K562 (cell line): ENCODE measurements around the gene FYB2. TPM values are rescaled to one million over a fixed set of nuclear protein-coding genes. Genes with fewer than 3 reads are reported as not detected.

Experiments
- ATAC-seq: fragments of 200-7000 bp; cut with Tn5 transposase; 3 replicates; pipeline ENCODE4 v1.9.1; 2020; ENCODE audit warnings: moderate library complexity
- BruUV-seq: library from RNA; stranded (reverse); fragments of 400-500 nt; replicated peaks from 2 replicates; lab custom pipeline; 2021; lab: Mats Ljungman, UMichigan
- CTCF ChIA-PET: fragments of 300-600 bp; formaldehyde crosslinking; extraction: SDS; loops from one replicate; lab custom pipeline; 2021; ENCODE audit warnings: low intra/inter-chr PET ratio; lab: Yijun Ruan, JAX
- POLR2A ChIA-PET: fragments of 300-600, 350-650 bp; sonication (Branson Sonifier 250); formaldehyde crosslinking; extraction: SDS; loops from one replicate; lab custom pipeline; 2021; ENCODE audit warnings: antibody characterized with exemption, inconsistent platforms; lab: Yijun Ruan, JAX
- DNase-seq, 4 experiments: peaks; one replicate each; pipeline versions ENCODE4 v3.0.0 to v3.0.0-alpha.2; 2011 to 2018; ENCODE audit warnings: low spot score in 3 of 4, mixed read lengths in 3 of 4; ENCODE audit errors: extremely low read depth in 1 of 4
- FAIRE-seq: peaks from 2 replicates; lab custom pipeline; 2011; peaks lifted over from hg19 to GRCh38; lab: Jason Lieb, UNC
- H2AFZ ChIP-seq: 2 replicates; pipeline ENCODE4 v1.6.0; 2011; ENCODE audit warnings: low read depth, low read length, control low read depth, inconsistent platforms
- H3K27ac ChIP-seq: fragments of 200-600 bp; 3 replicates; pipeline ENCODE4 v1.8.0; 2011; ENCODE audit warnings: low read depth, mild to moderate bottlenecking, control low read depth, inconsistent platforms, low read length, moderate library complexity, mixed read lengths; ENCODE audit errors: extremely low read depth
- H3K27me3 ChIP-seq, 2 experiments: fragments of 300-600 bp in 1 of 2; 2 replicates in 1 of 2; 3 replicates in 1 of 2; pipeline versions ENCODE4 v1.6.0 to v1.8.0; 2011; ENCODE audit warnings: inconsistent platforms in 2 of 2, low read length in 2 of 2, mild to moderate bottlenecking in 1 of 2, mixed read lengths in 1 of 2, moderate library complexity in 1 of 2; ENCODE audit not compliant: control insufficient read depth in 2 of 2, insufficient read depth in 2 of 2
- H3K36me3 ChIP-seq: fragments of 300-600 bp; 3 replicates; pipeline ENCODE4 v1.8.0; 2011; ENCODE audit warnings: mild to moderate bottlenecking, low read length, inconsistent platforms; ENCODE audit not compliant: control insufficient read depth, insufficient read depth
- H3K4me1 ChIP-seq, 2 experiments: fragments of 200-600 bp in 1 of 2; replicated peaks in 1 of 2; 2 replicates in 1 of 2; 3 replicates in 1 of 2; pipeline versions ENCODE4 v1.5.1 to v1.8.0; 2011; ENCODE audit warnings: inconsistent platforms in 2 of 2, low read length in 2 of 2, mild to moderate bottlenecking in 1 of 2, mixed read lengths in 1 of 2, moderate library complexity in 1 of 2; ENCODE audit not compliant: control insufficient read depth in 2 of 2, insufficient read depth in 2 of 2
- H3K4me2 ChIP-seq: 2 replicates; pipeline ENCODE4 v1.6.1; 2011; ENCODE audit warnings: low read length, control low read depth, inconsistent platforms, mixed read lengths; ENCODE audit not compliant: insufficient read depth
- H3K4me3 ChIP-seq: fragments of 200-600 bp; sonication (generic), shearing (Covaris generic); 2 replicates; pipeline ENCODE4 v1.5.1; 2016; ENCODE audit warnings: control low read depth, inconsistent platforms
- H3K79me2 ChIP-seq: fragments of 200-600 bp; 3 replicates; pipeline ENCODE4 v1.8.0; 2011; ENCODE audit warnings: low read length, inconsistent platforms; ENCODE audit not compliant: control insufficient read depth, insufficient read depth
- H3K9ac ChIP-seq, 2 experiments: 2 replicates each; pipeline versions ENCODE4 v1.6.0 to v1.6.1; 2011; ENCODE audit warnings: low read depth in 2 of 2, low read length in 2 of 2, control low read depth in 1 of 2, inconsistent platforms in 1 of 2, mild to moderate bottlenecking in 1 of 2, mixed read lengths in 1 of 2; ENCODE audit not compliant: insufficient read depth in 1 of 2
- H3K9me1 ChIP-seq: one replicate; pipeline ENCODE4 v1.6.0; 2011; ENCODE audit warnings: inconsistent platforms, mild to moderate bottlenecking, low read length, moderate library complexity; ENCODE audit not compliant: control insufficient read depth, insufficient read depth
- H3K9me3 ChIP-seq: replicated peaks from 2 replicates; pipeline ENCODE4 v1.5.1; 2011; ENCODE audit warnings: low read depth, low read length, inconsistent platforms; ENCODE audit not compliant: control insufficient read depth, insufficient read depth
- H4K20me1 ChIP-seq: replicated peaks from 2 replicates; pipeline ENCODE4 v1.6.1; 2011; ENCODE audit warnings: low read length, inconsistent platforms, mixed read lengths; ENCODE audit not compliant: control insufficient read depth, insufficient read depth
- CREM ChIP-seq: IDR thresholded peaks from 2 replicates; pipeline ENCODE4 v1.6.1; 2014; ENCODE audit warnings: antibody characterized with exemption, low read depth
- FOSL1 ChIP-seq: fragments of 200-800 bp; sonication (Bioruptor generic); conservative IDR thresholded peaks from 2 replicates; pipeline ENCODE4 v1.6.1; 2016; ENCODE audit warnings: missing genetic modification characterization, missing compliant biosample characterization
- GABPB2 ChIP-seq: fragments of 250-450 bp; sonication (Bioruptor Pico); conservative IDR thresholded peaks from 2 replicates; pipeline ENCODE4 v1.5.1; 2021; ENCODE audit warnings: mild to moderate bottlenecking
- LEF1 ChIP-seq: fragments of 450-650 bp; IDR thresholded peaks from 2 replicates; pipeline ENCODE4 v1.6.1; 2016; ENCODE audit warnings: mild to moderate bottlenecking
- NFE2 ChIP-seq: IDR thresholded peaks from 2 replicates; pipeline ENCODE4 v1.6.1; 2014; ENCODE audit warnings: antibody characterized with exemption, low read depth
- NFE2L1 ChIP-seq: fragments of 450-650 bp; IDR thresholded peaks from 2 replicates; pipeline ENCODE4 v1.6.1; 2016; ENCODE audit warnings: missing genetic modification characterization, low read depth, mild to moderate bottlenecking, missing compliant biosample characterization, moderate library complexity, borderline replicate concordance
- PHF20 ChIP-seq: fragments of 450-650 bp; IDR thresholded peaks from 2 replicates; pipeline ENCODE4 v1.6.1; 2018; ENCODE audit not compliant: partially characterized antibody
- POLR2B ChIP-seq: fragments of 450-650 bp; IDR thresholded peaks from 2 replicates; pipeline ENCODE4 v1.6.1; 2018; ENCODE audit warnings: low read depth; ENCODE audit not compliant: partially characterized antibody
- POLR3G ChIP-seq: IDR thresholded peaks from 2 replicates; pipeline ENCODE4 v1.6.1; 2011; ENCODE audit not compliant: insufficient read length, insufficient replicate concordance; ENCODE audit errors: extremely low read depth
- RAD51 ChIP-seq: fragments of 450-650 bp; IDR thresholded peaks from 2 replicates; pipeline ENCODE4 v1.7.1; 2016; ENCODE audit warnings: low read depth, mild to moderate bottlenecking, borderline replicate concordance
- RFX1 ChIP-seq: fragments of 450-650 bp; IDR thresholded peaks from 2 replicates; pipeline ENCODE4 v1.6.1; 2016; ENCODE audit warnings: mild to moderate bottlenecking, moderate library complexity
- ZBTB17 ChIP-seq: fragments of 450-650 bp; formaldehyde crosslinking; IDR thresholded peaks from 2 replicates; pipeline ENCODE4 v1.4.0; 2020; ENCODE audit warnings: mild to moderate bottlenecking
- ZBTB40 ChIP-seq, 2 experiments: fragments of 450-650 bp in 1 of 2; sonication (generic) in 1 of 2; formaldehyde crosslinking in 1 of 2; IDR thresholded peaks; 2 replicates each; pipeline versions ENCODE4 v1.7.1 to v1.9.0; 2016 to 2022; ENCODE audit warnings: inconsistent platforms in 1 of 2, mild to moderate bottlenecking in 1 of 2, missing genetic modification reagents in 1 of 2
- ZNF830 ChIP-seq: fragments of 250-450 bp; sonication (Bioruptor Pico); IDR thresholded peaks from 2 replicates; pipeline ENCODE4 v1.5.0; 2021; ENCODE audit warnings: mild to moderate bottlenecking
- WGBS: fragments of 100-300 bp; shearing (Covaris generic); methylation state at CpG from one replicate; pipeline ENCODE4 v1.1.6; 2016; ENCODE audit warnings: low coverage, mixed read lengths; ENCODE audit not compliant: insufficient coverage; ENCODE audit errors: missing lambda C conversion rate; 5-methylcytosine and 5-hydroxymethylcytosine counted together
- in situ Hi-C: fragments of 300-500 bp; cut with MboI; formaldehyde crosslinking; loops from 4 replicates; pipeline ENCODE4 v1.15.0; 2018; ENCODE audit warnings: inconsistent platforms, mixed read lengths
- intact Hi-C: fragments of 100-400 bp; cut with micrococcal nuclease; formaldehyde crosslinking; loops from 2 replicates; pipeline ENCODE4 v1.14.2; 2022
- polyA plus RNA-seq, 8 experiments: library from polyadenylated mRNA; depleted of rRNA in 4 of 8; stranded (reverse) in 5 of 8; unstranded in 3 of 8; fragments of >200 nt; fragmentation: Nextera tagmentation in 2 of 8; fragmentation: Illumina TruSeq in 1 of 8; extraction: Ambion mirVana in 2 of 8; extraction: Trizol in 1 of 8; gene quantifications; 2 replicates each; pipeline versions ENCODE4 v1.2.1 to v1.2.3, GENCODE V29; 2011 to 2014; ENCODE audit warnings: inconsistent platforms in 1 of 8, missing spikeins in 1 of 8
- total RNA-seq, 7 experiments: library from RNA; depleted of rRNA in 6 of 7; stranded (reverse); fragments of >200 nt in 6 of 7; fragmentation: Illumina TruSeq in 2 of 7; extraction: Trizol in 2 of 7; gene quantifications; 2 replicates each; pipeline versions ENCODE4 v1.2.1 to v1.2.3, GENCODE V29; 2011 to 2021; ENCODE audit warnings: low replicate concordance in 1 of 7
- TF ChIP-seq, protein P1 (sequence below): fragments of 450-650 bp; formaldehyde crosslinking; IDR thresholded peaks from 2 replicates; pipeline ENCODE4 v1.4.0; 2022; ENCODE audit warnings: missing genetic modification characterization

Gene FYB2
- total and polyA plus RNA-seq, 9 of the 15 experiments (the other 6 are each of a cell fraction or from before 2014, with no cell fraction given) = not detected

DNA sequence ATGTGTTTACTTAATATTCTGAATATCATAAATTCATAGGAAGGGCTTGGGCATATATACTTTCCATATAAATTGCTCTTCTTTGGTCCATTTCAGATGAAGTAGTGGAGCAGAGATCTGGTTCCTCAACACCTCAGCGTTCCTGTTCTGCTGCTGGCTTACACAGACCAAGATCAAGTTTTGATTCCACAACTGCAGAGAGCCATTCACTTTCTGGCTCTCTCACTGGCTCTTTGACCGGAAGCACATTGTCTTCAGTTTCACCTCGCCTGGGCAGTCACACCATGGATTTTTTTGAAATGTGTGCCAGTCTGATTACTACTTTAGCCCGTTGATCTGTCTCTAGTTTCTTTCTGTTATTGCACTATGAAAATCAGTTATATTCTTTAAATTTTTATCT, 111.8 kb downstream of the FYB2 start:
- Histone ChIP-seq H3K9me1 (no peaks in the 10 kb centered on the region), H3K4me2 (no peak overlapping the region), H3K79me2 (no peaks in the 10 kb centered on the region), H3K27ac (no peak overlapping the region), H3K4me3 (no peak overlapping the region), H3K27me3 (no peaks in the 10 kb centered on the region), H2AFZ (no peak overlapping the region), H3K36me3 (no peaks in the 10 kb centered on the region), H3K9ac (no peak overlapping the region), H4K20me1 (no peaks in the 10 kb centered on the region), H3K9me3 (no peaks in the 10 kb centered on the region), H3K4me1 (no peaks in the 10 kb centered on the region)
- CTCF ChIA-PET = no interaction called here
- DNase-seq (no peak), FAIRE-seq (no peak), ATAC-seq (no peak)
- in situ Hi-C loops (no loop called here), intact Hi-C loops (loop anchor here (10.0 kb wide), 1 partner anchor 1423 kb away; no protein-coding TSS in a partner anchor)
- WGBS = 0% methylated on average over 4 of the region's 4 CpGs
- BruUV-seq = no TSS peak
- POLR2A ChIA-PET = no interaction called here
- TF ChIP-seq ZBTB40 (IDR thresholded peaks at IDR 0.05) (no peak), ZBTB40 (CRISPR knock-in tag; IDR thresholded peaks at IDR 0.05) (no peak), NFE2L1 (tag) (no peak), NFE2 (no peak), ZNF830 (CRISPR knock-in tag) (no peak), PHF20 (no peak), POLR2B (no peak), POLR3G (no peak), FOSL1 (tag) (no peak), RFX1 (no peak), ZBTB17 (CRISPR knock-in tag) (no peak), LEF1 (no peak), CREM (no peak), GABPB2 (no peak), RAD51 (no peak)
- TF ChIP-seq, protein P1, sequence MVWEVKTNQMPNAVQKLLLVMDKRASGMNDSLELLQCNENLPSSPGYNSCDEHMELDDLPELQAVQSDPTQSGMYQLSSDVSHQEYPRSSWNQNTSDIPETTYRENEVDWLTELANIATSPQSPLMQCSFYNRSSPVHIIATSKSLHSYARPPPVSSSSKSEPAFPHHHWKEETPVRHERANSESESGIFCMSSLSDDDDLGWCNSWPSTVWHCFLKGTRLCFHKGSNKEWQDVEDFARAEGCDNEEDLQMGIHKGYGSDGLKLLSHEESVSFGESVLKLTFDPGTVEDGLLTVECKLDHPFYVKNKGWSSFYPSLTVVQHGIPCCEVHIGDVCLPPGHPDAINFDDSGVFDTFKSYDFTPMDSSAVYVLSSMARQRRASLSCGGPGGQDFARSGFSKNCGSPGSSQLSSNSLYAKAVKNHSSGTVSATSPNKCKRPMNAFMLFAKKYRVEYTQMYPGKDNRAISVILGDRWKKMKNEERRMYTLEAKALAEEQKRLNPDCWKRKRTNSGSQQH (CRISPR knock-in tag) = no peak
